A673 (cell line): ENCODE data around the gene KCNH5. TPM values are rescaled to one million over a fixed set of nuclear protein-coding genes. Genes with fewer than 3 reads are reported as not detected.

Experiments used
- BruUV-seq: library from RNA; stranded (reverse); fragments of 400-500 nt; replicated peaks from 2 replicates; lab custom pipeline; 2021; lab: Mats Ljungman, UMichigan
- CTCF ChIA-PET: fragments of 300-600 bp; sonication (Branson Sonifier 250); formaldehyde crosslinking; loops from one replicate; lab custom pipeline; 2022; ENCODE audit warnings: antibody characterized with exemption; lab: Charles Lee
- POLR2A ChIA-PET: fragments of 300-600 bp; sonication (Branson Sonifier 250); formaldehyde crosslinking; loops from one replicate; lab custom pipeline; 2022; ENCODE audit warnings: antibody characterized with exemption; ENCODE audit not compliant: low non-redundant PET; lab: Charles Lee
- DNase-seq: peaks from one replicate; pipeline ENCODE4 v3.0.0-alpha.2; 2015; ENCODE audit warnings: low spot score
- H3K27ac ChIP-seq: fragments of 200-600 bp; sonication (generic); 2 replicates; pipeline ENCODE4 v1.5.1; 2016; ENCODE audit warnings: mixed run types, low read depth, mild to moderate bottlenecking, mixed read lengths, antibody characterized with exemption, low read length; ENCODE audit not compliant: poor library complexity, severe bottlenecking
- H3K27me3 ChIP-seq: fragments of 200-600 bp; sonication (generic); replicated peaks from 2 replicates; pipeline ENCODE4 v1.6.1; 2017; ENCODE audit warnings: mixed run types, low read depth, mild to moderate bottlenecking, mixed read lengths, antibody characterized with exemption, low read length; ENCODE audit not compliant: insufficient read depth, poor library complexity
- H3K36me3 ChIP-seq: fragments of 200-600 bp; sonication (generic); 2 replicates; pipeline ENCODE4 v1.6.1; 2016; ENCODE audit warnings: mixed run types, mild to moderate bottlenecking, mixed read lengths, antibody characterized with exemption, low read length; ENCODE audit not compliant: insufficient read depth, poor library complexity, severe bottlenecking
- H3K4me1 ChIP-seq: fragments of 200-600 bp; sonication (generic); 2 replicates; pipeline ENCODE4 v1.6.1; 2017; ENCODE audit warnings: mixed run types, mild to moderate bottlenecking, mixed read lengths, antibody characterized with exemption, low read length; ENCODE audit not compliant: insufficient read depth, poor library complexity, severe bottlenecking
- H3K4me3 ChIP-seq: fragments of 200-600 bp; sonication (generic); 2 replicates; pipeline ENCODE4 v1.5.1; 2016; ENCODE audit warnings: low read depth, mixed run types, mild to moderate bottlenecking, mixed read lengths, low read length; ENCODE audit not compliant: poor library complexity, severe bottlenecking
- H3K9me3 ChIP-seq: fragments of 200-600 bp; sonication (generic); 2 replicates; pipeline ENCODE4 v1.6.1; 2016; ENCODE audit warnings: mixed run types, low read depth, mild to moderate bottlenecking, mixed read lengths, antibody characterized with exemption, low read length; ENCODE audit not compliant: poor library complexity, severe bottlenecking
- EZH2 ChIP-seq: fragments of 200-600 bp; sonication (generic); IDR thresholded peaks from 2 replicates; pipeline ENCODE4 v1.6.1; 2017; ENCODE audit warnings: borderline replicate concordance, low read depth, mild to moderate bottlenecking, mixed read lengths, antibody characterized with exemption, low read length; ENCODE audit not compliant: poor library complexity, severe bottlenecking
- intact Hi-C: fragments of 100-400 bp; cut with micrococcal nuclease; formaldehyde crosslinking; loops from one replicate; pipeline ENCODE4 v1.10.0; 2022; ENCODE audit not compliant: unreplicated experiment
- total RNA-seq: library from RNA; stranded (reverse); gene quantifications from 2 replicates; pipeline ENCODE4 v1.2.3, GENCODE V29; 2021
- TF ChIP-seq, protein P1 (sequence below): fragments of 300-800, 200-600 bp; sonication (generic); conservative IDR thresholded peaks from 2 replicates; pipeline ENCODE4 v1.5.1; 2017; ENCODE audit warnings: low read depth, mild to moderate bottlenecking, antibody characterized with exemption, low read length, moderate library complexity, mixed read lengths

KCNH5 gene
- total RNA-seq, 1 experiment from 2014 or later: 27.9 TPM

DNA sequence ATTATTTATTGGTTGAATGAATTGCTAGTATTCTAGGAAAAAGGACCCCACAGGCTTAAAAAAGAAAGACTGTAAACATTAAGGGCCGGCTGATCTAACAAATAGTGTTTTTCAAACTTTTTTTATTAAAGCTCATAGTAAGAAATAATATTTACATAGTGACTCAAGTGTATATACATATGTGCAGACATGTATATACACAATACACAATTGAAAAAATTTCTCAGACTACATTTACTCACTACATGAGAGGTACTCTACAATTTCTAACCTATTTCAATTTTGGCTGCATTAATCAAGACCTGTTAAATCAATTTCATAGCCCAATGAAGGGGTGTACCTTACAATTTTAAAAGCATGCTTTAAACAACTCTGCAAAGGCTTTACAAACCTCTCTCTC lies 17.5 kb downstream of the KCNH5 start:
- DNase-seq: no peak
- intact Hi-C loops: no loop called here
- TF ChIP-seq EZH2: no peak
- TF ChIP-seq, protein P1, sequence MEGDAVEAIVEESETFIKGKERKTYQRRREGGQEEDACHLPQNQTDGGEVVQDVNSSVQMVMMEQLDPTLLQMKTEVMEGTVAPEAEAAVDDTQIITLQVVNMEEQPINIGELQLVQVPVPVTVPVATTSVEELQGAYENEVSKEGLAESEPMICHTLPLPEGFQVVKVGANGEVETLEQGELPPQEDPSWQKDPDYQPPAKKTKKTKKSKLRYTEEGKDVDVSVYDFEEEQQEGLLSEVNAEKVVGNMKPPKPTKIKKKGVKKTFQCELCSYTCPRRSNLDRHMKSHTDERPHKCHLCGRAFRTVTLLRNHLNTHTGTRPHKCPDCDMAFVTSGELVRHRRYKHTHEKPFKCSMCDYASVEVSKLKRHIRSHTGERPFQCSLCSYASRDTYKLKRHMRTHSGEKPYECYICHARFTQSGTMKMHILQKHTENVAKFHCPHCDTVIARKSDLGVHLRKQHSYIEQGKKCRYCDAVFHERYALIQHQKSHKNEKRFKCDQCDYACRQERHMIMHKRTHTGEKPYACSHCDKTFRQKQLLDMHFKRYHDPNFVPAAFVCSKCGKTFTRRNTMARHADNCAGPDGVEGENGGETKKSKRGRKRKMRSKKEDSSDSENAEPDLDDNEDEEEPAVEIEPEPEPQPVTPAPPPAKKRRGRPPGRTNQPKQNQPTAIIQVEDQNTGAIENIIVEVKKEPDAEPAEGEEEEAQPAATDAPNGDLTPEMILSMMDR: no peak

DNA sequence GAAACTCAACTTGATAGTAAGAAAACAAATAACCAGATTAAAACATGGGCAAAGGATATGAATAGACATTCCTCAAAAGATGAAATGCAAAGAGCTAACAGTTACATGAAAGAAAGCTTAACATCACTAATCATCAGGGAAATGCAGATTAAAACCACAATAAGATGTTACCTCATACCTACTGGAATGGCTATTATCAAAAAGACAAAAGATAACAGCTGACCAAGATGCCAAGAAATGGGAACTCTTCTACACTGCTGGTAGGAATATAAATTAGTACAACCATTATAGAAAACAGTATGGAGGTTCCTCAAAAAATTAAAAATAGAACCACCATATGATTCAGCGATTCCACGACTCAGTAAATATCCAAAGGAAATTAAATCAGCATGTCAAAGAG lies 18.8 kb downstream of the KCNH5 start:
- intact Hi-C loops: no loop called here
- no peak overlapping the region for H3K27ac ChIP-seq
- peaks cover 3% of the 10 kb centered on the region for H3K4me1 ChIP-seq
- no peaks in the 10 kb centered on the region for H3K36me3 ChIP-seq
- H3K4me3 ChIP-seq: no peak overlapping the region
- no TSS peak for BruUV-seq
- CTCF ChIA-PET: no interaction called here
- H3K27me3 ChIP-seq: no peaks in the 10 kb centered on the region
- DNase-seq: no peak
- no peaks in the 10 kb centered on the region for H3K9me3 ChIP-seq
- POLR2A ChIA-PET: no interaction called here
- TF ChIP-seq, protein P1: no peak
- no peak for TF ChIP-seq EZH2

More for the DNA sequence above, 17.5 kb downstream of the KCNH5 start:
- H3K27ac ChIP-seq: no peak overlapping the region
- no peak overlapping the region for H3K4me3 ChIP-seq
- ChIA-PET CTCF (no interaction called here), POLR2A (no interaction called here)
- no TSS peak for BruUV-seq
- no peaks in the 10 kb centered on the region for H3K36me3 ChIP-seq
- H3K27me3 ChIP-seq: no peaks in the 10 kb centered on the region
- peaks cover 3% of the 10 kb centered on the region for H3K4me1 ChIP-seq
- no peaks in the 10 kb centered on the region for H3K9me3 ChIP-seq

DNA sequence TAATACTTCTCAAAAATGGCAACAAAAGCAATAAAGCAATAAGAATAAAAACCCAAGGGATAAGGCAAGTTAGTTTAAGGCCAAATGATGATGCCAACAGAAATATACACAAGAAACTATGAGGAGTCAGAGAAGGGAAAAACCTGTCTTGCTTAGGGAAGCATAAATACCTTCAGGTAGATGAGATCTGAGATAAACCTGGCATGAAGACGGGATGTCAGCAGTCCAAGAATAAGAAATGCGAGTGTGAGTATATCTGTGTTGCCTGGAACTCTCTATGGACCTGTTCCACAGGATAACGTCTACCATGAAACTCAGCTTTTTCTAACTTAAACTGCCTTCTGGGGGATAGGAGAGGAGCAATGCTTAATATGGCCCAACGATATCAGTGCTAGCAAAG lies 30.6 kb downstream of the KCNH5 start:
- Histone ChIP-seq H3K4me1 (no peaks in the 10 kb centered on the region), H3K27me3 (no peaks in the 10 kb centered on the region), H3K4me3 (no peak overlapping the region), H3K27ac (no peak overlapping the region), H3K9me3 (no peaks in the 10 kb centered on the region), H3K36me3 (peaks cover 3% of the 10 kb centered on the region)
- TF ChIP-seq, protein P1: no peak
- TF ChIP-seq EZH2: no peak
- no TSS peak for BruUV-seq
- CTCF ChIA-PET: no interaction called here
- intact Hi-C loops: no loop called here
- no peak for DNase-seq
- POLR2A ChIA-PET: no interaction called here
